GM18909 (cell line): ENCODE results near the gene TFPI.
"Not testable (repeated sequence)": the region's sequence is repeated elsewhere in the genome, so short reads cannot be mapped to it uniquely, and the experiment has no call there.

Source experiments
- ATAC-seq: cut with Tn5 transposase; IDR thresholded peaks from one replicate; pipeline ENCODE4 v1.9.1; 2021; ENCODE audit warnings: mild to moderate bottlenecking; ENCODE audit not compliant: unreplicated experiment, poor library complexity

TFPI gene

DNA sequence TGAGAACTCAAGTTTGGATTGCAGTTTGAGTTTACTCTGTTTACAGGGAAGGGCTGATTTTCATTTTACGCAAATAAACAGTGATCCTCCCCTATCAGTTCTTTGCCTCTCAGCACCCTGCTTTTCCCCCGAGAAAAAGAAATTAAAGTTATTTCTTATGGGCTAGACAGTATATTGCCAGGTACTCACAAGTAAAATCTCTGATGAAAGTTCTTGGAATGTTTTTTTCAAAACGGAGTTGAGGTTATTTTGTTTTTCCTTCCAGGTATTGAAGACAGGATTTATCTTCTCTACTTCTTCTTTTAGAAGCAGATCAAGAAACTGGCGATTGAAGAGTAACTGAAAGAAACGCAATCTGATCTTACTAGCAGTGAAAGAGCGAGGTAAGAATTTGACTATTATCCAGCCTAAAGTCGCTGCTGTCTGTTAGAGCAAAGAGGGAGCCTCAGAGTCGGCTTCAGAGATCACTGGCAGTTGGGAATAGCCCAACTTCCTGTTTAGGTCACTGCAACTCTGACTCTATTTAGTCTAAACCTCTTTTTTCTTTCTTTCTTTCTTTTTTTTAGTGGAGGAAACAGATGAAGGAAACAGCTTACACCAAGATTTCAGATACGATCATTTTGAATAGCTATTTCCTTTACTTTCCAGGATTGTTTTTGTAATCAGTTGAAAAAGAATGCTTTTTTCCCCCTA lies at the start of gene TFPI:
TSS of gene TFPI (minus strand) at position 425 of the 693 bp plus-strand sequence. CDS start 50,667 bp downstream, outside the sequence.
- ATAC-seq, result no peak

DNA sequence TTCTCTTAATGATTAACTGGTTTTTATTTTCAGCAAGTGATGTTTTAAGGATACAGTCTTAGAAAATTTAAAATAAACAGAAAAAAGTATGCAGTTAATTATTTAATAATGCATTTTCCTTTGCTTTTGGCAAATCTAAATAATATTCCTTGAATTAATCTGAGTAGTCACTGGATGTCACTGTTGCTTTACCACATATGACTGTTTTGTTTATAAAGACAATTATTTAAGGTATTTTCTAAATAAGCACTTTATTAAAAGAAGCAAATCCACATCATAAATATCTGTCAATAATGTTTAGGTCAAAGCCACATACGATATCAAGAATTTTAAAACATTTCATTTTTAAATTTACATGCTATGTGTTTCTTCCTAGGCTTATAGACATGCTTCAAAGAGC lies 40.6 kb upstream of the TFPI start:
- no peak for ATAC-seq

DNA sequence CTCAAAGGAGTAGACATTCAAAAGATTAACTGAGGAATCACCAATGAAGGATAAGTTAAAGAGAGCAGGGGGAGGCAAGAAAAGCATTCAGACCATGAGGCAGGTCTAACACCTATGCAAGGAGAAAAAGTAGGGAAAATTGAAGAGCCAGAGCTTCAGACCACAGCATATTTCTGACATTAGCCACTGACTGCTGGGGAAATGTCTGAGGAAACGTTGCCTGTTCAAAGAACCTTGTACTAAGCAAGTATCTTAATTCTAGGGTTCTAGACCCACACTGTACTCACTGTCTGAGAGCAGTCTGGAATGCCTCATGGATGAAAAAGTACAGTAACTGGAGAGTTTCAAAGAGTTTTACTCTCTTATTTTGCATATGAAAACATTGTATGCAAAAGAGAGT lies 39.5 kb upstream of the TFPI start:
- ATAC-seq, result no peak

DNA sequence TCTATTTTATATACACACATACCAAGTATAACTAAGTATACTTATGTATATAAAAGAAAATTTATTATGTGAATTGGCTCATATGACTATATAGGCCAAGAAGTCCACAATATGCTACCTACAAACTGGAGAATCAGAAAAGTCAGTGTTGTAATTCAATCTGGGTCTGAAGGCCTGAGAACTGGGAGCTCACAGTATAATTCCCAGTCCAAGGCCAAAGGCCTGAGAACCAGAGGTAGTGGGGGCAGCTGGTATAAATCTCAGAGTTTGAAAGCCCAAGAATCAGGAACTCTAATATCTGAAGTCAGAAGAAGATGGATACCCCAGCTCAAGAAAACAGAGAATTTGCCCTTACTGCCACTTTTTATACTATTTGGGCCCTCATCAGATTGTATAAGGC lies 38.9 kb upstream of the TFPI start:
- ATAC-seq, result no peak

DNA sequence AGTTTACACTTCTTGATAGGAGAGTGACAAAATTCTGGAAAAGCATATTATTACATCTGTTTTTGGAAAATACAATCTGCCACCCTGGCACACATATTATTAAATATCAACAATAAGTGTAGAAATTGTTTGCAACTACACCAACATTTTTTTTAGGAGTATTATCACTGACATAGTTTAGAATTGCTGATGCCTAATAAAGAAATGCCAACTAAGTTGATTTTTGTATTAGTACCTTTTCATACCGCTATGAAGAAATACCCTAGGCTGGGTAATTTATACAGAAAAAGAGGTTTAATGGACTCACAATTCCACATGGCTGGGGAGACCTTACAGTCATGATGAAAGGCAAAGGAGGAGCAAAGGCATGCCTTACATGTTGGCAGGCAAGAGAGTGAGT lies 35.9 kb upstream of the TFPI start:
- ATAC-seq, result no peak

DNA sequence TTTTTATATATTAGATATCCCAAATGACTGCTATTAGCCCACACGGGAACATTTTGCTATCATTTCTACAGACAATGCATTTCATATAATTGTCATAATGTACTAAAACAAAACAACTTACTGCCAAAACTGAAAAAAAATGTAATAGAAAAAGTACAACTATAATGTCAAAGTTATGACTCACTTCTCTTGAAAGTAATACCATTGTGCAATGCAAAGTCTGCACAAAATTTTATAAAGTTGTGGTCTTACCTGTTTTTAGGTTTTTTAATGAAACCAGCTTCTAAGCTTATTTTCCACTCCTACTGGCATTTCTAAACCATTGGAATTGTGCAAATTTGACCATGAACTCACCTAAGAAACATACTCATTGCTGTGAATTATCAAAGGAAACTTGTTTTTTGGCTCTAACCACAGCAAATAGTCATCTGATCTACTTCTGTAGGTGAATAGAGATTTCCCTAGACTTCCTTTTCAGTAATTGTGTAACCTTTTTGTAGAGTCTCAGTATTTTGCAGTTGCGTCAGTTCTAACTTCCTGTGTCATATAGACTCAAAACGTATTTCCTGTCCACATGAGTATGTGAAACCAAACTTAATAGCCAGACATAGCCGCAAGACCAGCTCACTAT lies 31.9 kb upstream of the TFPI start:
- ATAC-seq, result peak; percentile 82

DNA sequence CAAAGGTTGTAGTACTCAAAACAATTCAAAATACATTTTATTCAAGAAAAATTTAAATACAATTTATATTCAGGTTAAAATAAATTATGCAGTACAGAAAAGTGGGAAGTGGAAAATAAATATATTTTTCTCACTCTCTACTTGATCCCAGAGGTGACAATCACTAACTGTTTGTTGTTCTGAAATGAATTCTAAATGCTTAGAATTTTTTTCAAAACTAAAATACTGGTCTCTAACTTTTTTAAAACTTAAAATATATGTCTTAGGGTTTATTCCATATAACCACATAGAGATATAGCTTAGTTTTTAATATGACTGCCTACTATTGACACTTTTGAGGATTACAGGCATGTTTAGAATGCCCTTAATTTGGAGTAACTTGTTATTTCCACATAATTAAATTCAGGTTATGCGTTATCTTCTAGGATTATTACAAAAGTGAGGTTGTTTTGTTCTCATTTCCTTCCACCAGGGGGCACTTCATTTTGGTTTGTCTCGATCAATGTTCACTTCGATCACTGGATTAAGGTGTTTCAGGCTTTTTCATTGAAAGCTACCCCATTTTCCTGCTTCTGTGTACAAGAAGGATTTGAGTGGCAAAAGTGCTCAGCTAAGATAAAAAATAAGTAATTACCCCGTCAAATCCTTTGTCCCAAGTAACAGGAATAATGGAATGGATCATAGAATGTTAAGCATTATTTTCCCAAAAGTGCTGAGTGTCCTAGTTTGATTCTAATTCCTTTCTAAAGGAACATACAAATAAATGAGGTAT lies 27.1 kb upstream of the TFPI start:
- ATAC-seq, result peak; percentile 61

DNA sequence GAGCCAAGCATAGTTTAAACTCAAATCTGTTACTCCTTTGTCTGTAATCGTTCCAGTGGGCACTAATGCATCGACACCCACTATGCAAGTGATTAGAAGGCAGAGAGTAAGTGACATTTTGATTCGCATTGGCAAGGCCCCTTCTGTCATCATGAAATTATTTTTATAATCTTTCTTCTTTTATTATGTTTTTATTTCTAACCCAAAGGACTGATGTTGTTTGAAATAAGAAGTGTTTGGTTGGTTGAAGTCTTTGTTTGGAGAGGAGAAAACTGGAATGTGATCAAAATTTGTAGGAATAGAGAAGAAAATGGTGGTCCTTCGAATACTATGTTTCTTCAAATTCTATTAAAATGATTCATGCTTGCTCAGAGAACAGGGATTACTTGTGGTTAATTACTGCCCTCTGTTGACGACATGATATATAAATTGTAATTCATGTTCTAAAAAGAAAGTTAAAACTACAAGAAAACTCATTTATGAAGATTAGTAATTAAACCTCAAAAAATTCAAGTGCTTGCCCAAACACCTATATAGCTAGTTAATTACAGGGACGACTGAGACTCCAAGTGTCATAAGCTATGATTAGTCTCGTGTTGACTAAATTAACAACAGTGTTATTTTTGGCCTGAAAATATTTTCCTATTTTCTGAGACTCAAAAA lies 26.4 kb upstream of the TFPI start:
- peak; percentile 49 for ATAC-seq

DNA sequence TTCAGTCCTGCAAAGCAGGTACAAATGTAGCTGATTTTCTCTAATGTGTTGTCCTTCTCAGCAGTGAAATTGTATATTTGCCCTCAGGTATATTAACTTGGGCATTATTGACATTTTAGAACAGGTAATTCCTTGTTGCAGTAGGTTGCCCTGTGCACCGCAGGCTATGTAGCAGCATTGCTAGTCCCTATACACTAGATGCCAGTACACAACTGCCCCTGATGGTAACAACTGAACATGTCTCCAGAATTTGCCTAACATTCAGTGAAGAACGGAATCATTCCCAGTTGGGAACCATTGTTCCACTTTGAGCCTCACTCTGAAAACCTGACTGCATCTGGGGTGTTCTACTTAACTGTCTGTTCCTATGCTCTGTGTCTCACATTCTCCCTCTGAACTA lies 23.1 kb upstream of the TFPI start:
- ATAC-seq, result no peak

DNA sequence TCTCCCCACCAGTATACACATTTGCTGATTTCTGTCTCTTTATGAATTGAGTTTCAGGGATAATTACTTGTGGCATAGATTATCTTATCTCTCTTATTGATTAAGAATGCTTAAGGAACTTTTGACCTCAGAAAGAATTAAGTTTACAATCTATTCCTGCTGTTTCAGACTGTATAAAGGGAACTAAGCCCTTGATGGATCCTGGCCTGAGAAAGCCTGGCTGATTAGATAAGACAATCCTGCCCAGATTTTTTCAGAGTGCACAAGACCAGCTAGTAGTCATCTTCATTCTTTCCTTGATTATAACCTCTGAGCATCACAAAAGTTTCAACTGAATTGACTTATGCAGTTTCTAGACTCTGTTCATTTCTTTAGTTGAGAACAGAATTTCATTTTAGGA lies 22.7 kb upstream of the TFPI start:
- no peak for ATAC-seq

DNA sequence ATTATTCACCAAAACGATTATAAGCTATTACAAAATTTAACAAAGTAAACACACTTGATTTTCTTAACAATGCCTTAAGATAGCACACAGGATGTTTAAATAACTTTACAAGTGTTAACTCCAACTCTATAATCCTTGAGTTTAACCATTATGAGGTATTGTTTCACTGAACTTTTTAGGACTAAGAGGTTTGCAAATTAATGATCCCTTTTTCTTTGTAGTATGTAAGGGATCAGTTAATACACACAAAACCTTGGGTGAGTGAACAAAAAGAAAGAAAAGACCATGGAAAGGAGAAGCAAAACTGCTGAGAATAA lies 21.5 kb upstream of the TFPI start:
- ATAC-seq, result no peak

DNA sequence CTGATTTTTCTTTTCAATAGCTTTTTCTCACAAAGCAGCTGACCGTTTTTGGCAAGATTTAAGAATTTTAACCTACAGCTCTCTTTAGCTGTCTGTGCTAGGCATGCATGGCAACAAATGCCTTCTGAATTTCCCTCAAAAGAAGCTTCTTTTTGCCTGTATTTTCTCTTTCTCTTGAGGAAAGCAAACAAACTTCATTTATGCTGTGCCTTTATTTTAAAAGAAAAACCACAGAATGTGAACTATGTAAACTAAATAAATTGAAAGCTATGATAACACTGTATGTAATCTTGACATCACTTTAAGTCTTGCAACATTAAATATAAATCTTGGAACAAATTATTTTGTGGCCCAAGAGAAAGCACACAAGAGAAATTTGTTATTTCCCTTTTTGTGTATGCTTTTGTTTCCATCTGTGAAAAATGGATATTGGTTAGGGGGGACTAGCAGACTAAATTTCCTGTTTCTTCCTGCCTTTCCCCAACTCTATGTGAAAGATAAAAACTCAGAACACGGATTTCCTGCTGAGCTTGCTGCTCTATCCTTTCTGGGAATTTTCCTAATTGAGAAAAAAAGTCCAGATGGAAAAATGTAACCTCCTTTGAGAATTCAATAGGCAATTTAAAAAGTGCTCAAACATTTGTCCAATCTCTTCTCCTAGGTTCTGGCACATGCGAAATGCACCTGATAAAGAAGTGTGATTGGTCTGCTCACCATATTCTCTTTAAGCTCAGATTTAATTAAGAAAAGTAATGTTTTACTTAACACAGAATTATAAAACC lies 20.9 kb upstream of the TFPI start:
- no peak for ATAC-seq

DNA sequence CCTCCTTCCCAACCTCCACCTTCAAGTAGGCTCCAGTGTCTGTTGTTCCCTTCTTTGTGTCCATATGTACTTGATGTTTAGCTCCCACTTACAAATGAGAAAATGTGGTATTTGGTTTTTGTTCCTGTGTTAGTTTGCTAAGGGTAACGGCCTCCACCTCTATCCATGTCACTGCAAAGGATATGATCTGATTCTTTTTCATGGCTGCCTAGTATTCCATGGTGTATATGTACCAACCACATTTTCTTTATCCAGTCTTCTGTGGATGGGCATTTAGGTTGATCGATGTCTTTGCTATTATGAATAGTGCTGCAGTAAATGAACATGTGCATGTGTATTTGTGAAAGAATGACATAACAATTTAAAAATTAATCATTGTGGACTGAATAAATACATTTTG lies 19.5 kb upstream of the TFPI start:
- no peak for ATAC-seq

DNA sequence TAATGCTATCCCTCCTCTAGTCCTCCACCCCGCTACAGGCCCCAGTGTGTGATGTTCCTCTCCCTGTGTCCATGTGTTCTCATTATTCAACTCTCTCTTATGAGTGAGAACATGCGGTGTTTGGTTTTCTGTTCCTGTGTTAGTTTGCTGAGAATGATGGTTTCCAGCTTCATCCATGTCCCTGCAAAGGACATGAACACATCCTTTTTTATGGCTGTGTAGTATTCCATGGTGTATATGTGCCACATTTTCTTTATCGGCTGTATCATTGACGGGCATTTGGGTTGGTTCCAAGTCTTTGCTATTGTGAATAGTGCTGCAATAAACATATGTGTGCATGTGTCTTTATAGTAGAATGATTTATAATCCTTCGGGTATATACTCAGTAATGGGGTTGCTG lies 17.8 kb upstream of the TFPI start:
- not testable (repeated sequence) for ATAC-seq

DNA sequence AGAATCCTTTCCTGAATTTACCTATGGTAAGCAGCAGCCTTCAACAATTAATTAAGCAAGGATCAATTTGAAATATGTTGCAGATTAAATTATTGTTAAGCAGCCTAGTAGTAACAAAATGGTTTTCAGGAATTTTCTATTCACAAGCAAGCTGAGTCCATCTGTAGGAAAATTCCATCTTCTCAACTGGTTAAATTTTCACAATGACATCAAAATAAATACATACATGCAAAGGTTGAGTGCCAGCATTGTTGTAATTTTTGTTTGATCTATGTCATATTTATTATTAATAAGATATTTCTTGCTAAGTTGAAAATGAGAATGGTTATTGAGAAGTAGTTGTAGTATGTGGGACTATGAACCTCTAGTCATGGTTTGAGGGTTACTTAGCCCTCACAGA lies 15.3 kb upstream of the TFPI start:
- no peak for ATAC-seq

DNA sequence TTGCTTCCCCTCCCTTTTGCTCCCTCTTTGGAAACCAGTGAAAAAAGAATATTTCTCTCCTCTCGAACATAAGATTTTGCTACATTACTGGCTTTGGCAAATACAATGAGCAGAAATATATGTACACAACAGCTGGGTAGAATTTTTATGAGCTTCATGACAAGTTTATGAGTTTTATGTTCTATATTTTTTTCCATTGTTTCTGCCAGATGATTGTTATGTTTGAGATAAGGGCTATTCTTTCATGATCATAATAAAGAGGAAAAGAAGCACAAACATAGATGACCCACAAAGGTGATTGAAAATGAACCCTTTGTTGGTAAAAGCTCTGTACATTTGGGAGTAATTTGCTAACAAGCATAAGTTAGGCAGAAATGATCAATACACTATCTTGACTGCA lies 14.8 kb upstream of the TFPI start:
- no peak for ATAC-seq

DNA sequence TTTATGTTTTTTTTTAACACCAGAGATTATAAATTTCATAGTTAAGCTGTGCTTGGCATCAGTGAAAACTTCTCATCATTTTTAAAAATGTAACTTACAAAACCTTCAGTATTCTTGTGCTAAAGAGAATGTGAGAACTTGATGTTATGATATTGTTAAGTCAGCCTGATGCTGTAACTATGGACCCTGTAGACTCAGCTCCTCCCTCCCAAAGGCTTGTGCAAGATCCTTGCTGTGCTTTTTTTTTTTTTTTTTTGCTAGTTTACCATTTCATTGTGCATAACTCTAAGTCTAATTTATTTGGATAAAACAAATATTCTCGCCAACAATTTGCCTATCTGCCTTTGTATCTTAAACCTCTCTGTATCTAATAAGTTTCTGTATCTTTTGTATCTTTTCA lies 12.9 kb upstream of the TFPI start:
- ATAC-seq, result no peak

DNA sequence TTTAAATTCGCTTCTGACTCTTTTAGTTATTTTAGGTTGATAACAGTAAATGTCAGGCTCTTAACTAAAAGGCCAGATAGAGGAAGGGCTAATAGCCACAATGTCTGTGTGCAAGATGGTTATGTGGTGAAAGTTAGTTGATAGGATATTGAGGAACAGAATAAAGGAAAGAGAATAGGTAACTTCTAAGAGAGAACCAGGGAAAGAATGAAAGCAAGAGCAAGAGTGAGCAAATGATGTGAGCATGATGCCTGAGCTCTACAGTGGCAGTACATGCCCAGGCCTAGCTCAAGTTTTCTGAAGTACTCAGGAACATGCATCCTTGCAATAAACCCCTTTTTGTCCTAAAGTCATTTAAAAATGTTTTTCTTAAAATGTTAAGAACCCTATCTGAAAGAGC lies 12.5 kb upstream of the TFPI start:
- no peak for ATAC-seq

DNA sequence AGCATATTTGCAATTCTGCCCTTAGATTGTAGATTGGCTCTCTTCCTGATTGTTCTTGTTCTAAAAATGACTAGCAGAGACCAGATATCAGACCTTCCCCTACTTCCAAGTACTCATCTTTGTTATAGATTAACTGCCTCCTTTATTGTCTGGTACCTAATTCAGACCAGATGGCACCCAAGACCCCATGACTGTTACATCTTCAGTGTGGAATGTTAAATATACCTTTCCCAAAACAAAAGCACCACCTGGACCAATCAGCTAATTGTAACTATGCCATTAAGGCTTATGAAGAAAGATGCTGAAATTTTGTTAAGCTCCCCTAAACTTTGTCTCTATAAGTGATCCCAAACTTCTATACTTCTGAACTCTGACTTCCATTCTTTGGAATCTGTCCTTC lies 12.0 kb upstream of the TFPI start:
- no peak for ATAC-seq

DNA sequence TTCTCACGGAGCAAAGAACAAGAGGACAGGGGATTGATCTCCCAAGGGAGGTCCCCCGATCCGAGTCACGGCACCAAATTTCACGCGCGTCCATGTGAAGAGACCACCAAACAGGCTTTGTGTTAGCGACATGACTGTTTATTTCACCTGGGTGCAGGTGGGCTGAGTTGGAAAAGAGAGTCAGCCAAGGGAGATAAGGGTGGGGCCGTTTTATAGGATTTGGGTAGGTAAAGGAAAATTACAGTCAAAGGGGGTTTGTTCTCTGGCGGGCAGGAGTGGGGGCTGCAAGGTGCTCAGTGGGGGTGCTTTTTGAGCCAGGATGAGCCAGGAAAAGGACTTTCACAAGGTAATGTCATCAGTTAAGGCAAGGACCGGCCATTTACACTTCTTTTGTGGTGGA lies 11.4 kb upstream of the TFPI start:
- not testable (repeated sequence) for ATAC-seq
